Measurements from ENCODE around the gene MIPOL1. TPM values are rescaled to one million over a fixed set of nuclear protein-coding genes. Genes with fewer than 3 reads are reported as not detected.

The MIPOL1 gene
- total and polyA plus RNA-seq, 2 of the 4 experiments (the other 2 are of a cell fraction) = 2.7 to 5.9 TPM

- no peaks in the 10 kb centered on the region for H3K9me3 ChIP-seq (ENCODE audit: control insufficient read depth, insufficient read depth, low read length)
- H3K4me3 ChIP-seq (ENCODE audit: insufficient read depth, low read depth, low read length) = no peak overlapping the region
- ChIA-PET CTCF (no interaction called here), POLR2A (ENCODE audit: unreplicated experiment) (no interaction called here)
- no peak overlapping the region for H3K14ac ChIP-seq (replicated peaks; ENCODE audit: low read depth, low read length)
- H3K27me3 ChIP-seq (ENCODE audit: control insufficient read depth, insufficient read depth, low read length) = no peaks in the 10 kb centered on the region
- H3K79me1 ChIP-seq (ENCODE audit: low read depth in 1 of 2, low read length in 2 of 2) = no peaks in the 10 kb centered on the region
- no peaks in the 10 kb centered on the region for H3K36me3 ChIP-seq (ENCODE audit: control insufficient read depth, insufficient read depth, low read length)
- no CpG with 5 or more reads among the region's 1 CpG for WGBS, 2 experiments (ENCODE audit: extremely low coverage in 2 of 2, insufficient read length in 1 of 2)
- no peak for ATAC-seq (ENCODE audit: low read depth)
- no peak overlapping the region for H3K27ac ChIP-seq (ENCODE audit: insufficient read depth, low read length)
- H4K20me1 ChIP-seq (ENCODE audit: insufficient read depth, low read length) = no peaks in the 10 kb centered on the region
- no peak overlapping the region for H4K8ac ChIP-seq (ENCODE audit: low read depth in 2 of 2, low read length in 2 of 2)
- no peak for DNase-seq
- no peak overlapping the region for H2BK15ac ChIP-seq (ENCODE audit: low read depth, low read length)
- H4K5ac ChIP-seq (ENCODE audit: low read depth, low read length) = no peak overlapping the region
- H2AK5ac ChIP-seq (ENCODE audit: low read depth, low read length) = no peak overlapping the region
- no peak overlapping the region for H2BK5ac ChIP-seq (ENCODE audit: low read depth, low read length, poor library complexity, severe bottlenecking)
- dilution Hi-C loops (cut with HindIII; ENCODE audit: low sequenced_read_pairs, unreplicated experiment) (no loop called here), intact Hi-C loops (cut with micrococcal nuclease) (no loop called here), in situ Hi-C loops (cut with MboI; ENCODE audit: low sequenced_read_pairs) (no loop called here)
- no peak overlapping the region for H3K9ac ChIP-seq (ENCODE audit: low read depth, low read length)
- H2BK20ac ChIP-seq (ENCODE audit: low read depth, low read length) = no peak overlapping the region
- BruUV-seq (replicated peaks) = no TSS peak
- H2AK9ac ChIP-seq (replicated peaks; ENCODE audit: low read depth, low read length, poor library complexity) = no peak overlapping the region
- no peak overlapping the region for H3K4me2 ChIP-seq (ENCODE audit: low read depth, low read length)
- H3K4me1 ChIP-seq (ENCODE audit: control insufficient read depth, insufficient read depth, low read length) = no peaks in the 10 kb centered on the region
- H3K9me1 ChIP-seq (ENCODE audit: insufficient read depth, low read length) = peaks cover 2% of the 10 kb centered on the region; the same call in 1 of the 2 replicates
- H3K4ac ChIP-seq (ENCODE audit: low read depth, low read length) = no peak overlapping the region
- TF ChIP-seq MXI1 (IDR thresholded peaks at IDR 0.05; ENCODE audit: borderline replicate concordance, low read depth, low read length) (no peak), MAZ (IDR thresholded peaks at IDR 0.05; ENCODE audit: borderline replicate concordance, low read depth, low read length) (no peak), RAD21 (IDR thresholded peaks at IDR 0.05; ENCODE audit: low read length) (no peak)
- no peak overlapping the region for H3K56ac ChIP-seq (ENCODE audit: extremely low read depth, insufficient read depth, low read length)
- H2AFZ ChIP-seq (replicated peaks; ENCODE audit: low read length, poor library complexity) = no peak overlapping the region
- no peak overlapping the region for H3K18ac ChIP-seq (ENCODE audit: low read depth, low read length)
- H2BK120ac ChIP-seq (ENCODE audit: low read depth, low read length) = no peak overlapping the region
- H4K91ac ChIP-seq (ENCODE audit: insufficient read depth, low read depth, low read length) = no peak overlapping the region
- no peak overlapping the region for H3K23ac ChIP-seq (ENCODE audit: low read depth, low read length)
These were observed 215.3 kb downstream of the MIPOL1 start for GRCh38 chr14:37413050-37413449.
